Stomach (tissue), 4 donors: Measurements from ENCODE around the gene SHISAL1.

Experiments
- POLR2A ChIP-seq, 4 donors: fragments of 450-650 bp; IDR thresholded peaks; one replicate each; pipeline ENCODE4 v1.6.1; 2016; ENCODE audit warnings: antibody characterized with exemption in 4 of 4, control low read depth in 2 of 4, mild to moderate bottlenecking in 1 of 4, moderate library complexity in 1 of 4
- POLR2AphosphoS5 ChIP-seq, 3 donors: sonication (generic); formaldehyde crosslinking; IDR thresholded peaks; one replicate each; pipeline ENCODE4 v1.6.1; 2016; ENCODE audit warnings: antibody characterized with exemption in 3 of 3
- TF ChIP-seq, protein P1 (sequence below), 7 experiments: fragments of 450-650 bp in 4 of 7; fragments of 200-600 bp in 3 of 7; sonication (generic) in 3 of 7; IDR thresholded peaks; one replicate each; pipeline ENCODE4 v1.5.1; 2016 to 2019; ENCODE audit warnings: antibody characterized with exemption in 7 of 7, control low read depth in 2 of 7, mild to moderate bottlenecking in 1 of 7

- TF ChIP-seq, protein P1, sequence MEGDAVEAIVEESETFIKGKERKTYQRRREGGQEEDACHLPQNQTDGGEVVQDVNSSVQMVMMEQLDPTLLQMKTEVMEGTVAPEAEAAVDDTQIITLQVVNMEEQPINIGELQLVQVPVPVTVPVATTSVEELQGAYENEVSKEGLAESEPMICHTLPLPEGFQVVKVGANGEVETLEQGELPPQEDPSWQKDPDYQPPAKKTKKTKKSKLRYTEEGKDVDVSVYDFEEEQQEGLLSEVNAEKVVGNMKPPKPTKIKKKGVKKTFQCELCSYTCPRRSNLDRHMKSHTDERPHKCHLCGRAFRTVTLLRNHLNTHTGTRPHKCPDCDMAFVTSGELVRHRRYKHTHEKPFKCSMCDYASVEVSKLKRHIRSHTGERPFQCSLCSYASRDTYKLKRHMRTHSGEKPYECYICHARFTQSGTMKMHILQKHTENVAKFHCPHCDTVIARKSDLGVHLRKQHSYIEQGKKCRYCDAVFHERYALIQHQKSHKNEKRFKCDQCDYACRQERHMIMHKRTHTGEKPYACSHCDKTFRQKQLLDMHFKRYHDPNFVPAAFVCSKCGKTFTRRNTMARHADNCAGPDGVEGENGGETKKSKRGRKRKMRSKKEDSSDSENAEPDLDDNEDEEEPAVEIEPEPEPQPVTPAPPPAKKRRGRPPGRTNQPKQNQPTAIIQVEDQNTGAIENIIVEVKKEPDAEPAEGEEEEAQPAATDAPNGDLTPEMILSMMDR (IDR thresholded peaks at IDR 0.05) = no peak
- no peak for TF ChIP-seq POLR2A (IDR thresholded peaks at IDR 0.05)
- TF ChIP-seq POLR2AphosphoS5 (IDR thresholded peaks at IDR 0.05) = no peak
These were observed 23.8 kb downstream of the SHISAL1 start for GRCh38 chr22:44288913-44289312.
